Hematopoietic multipotent progenitor cell treated with erythropoietin and hydrocortisone succinate and interleukin-3 and kit ligand, for 4 days (in vitro differentiated cells): ENCODE data around the gene PROSER2.

Experiments
- DNase-seq: peaks from one replicate; pipeline ENCODE4 v3.0.0-alpha.2; 2015

Gene PROSER2

GRCh38 chr10:11823122-11823988, at the start of gene PROSER2:
Gene PROSER2 (plus strand): TSS chr10:11823356. CDS start chr10:11852078, 28,722 bp downstream.
- DNase-seq = peak; percentile 90

DNA sequence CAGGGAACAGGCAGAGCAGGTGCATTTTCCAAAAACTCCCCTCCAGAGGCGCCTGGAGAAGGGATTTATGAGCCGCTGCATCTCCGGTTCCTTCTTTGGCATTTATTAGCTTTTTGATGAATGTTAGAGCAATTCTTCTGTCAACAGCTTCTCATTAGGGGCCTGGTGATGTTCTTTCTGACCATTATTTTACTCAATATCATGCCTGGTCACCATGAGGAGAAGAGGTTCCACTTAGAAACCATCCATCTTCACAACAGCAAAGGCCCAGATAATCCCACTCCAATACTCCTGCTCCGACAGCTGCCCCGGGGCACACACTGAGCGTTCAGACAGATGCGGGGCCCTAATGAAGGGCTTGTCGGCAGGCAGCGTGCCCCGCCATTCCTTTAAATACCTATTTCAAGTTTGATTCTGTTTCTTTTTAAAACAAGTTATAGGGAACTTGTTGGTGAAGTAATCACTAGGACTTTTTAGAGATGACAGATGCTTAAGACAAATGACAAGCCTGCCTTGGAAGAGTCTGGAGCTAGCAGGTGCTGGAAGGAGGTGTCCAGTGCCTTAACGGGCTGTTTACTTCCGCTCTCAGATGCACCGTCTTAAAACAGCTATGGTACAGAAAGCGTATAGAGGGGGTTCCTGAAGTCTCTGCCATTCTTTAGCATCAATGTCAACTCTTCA, 49.3 kb upstream of the PROSER2 start:
- no peak for DNase-seq

- no peak for DNase-seq
Observed at GRCh38 chr10:11775412-11775811, 47.7 kb upstream of the PROSER2 start.

DNA sequence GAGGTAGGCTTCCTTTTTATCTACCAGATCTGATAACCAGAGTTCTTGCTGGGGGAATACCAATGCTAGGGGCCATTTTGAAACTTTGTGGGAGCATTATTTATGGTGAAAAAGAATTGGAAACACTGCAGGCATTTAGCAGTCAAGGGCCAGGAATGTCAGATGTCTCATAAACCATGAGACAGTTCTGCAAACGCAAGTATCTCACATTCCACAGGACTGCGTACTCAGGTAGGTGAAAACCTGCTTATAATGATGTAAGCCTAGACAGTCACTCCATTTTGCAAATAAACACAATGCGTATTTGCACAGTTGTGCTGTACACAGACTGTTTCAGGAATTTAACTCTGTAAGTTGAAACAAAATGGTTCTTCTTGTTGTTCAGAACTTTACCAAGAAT, 47.1 kb upstream of the PROSER2 start:
- DNase-seq = no peak

DNA sequence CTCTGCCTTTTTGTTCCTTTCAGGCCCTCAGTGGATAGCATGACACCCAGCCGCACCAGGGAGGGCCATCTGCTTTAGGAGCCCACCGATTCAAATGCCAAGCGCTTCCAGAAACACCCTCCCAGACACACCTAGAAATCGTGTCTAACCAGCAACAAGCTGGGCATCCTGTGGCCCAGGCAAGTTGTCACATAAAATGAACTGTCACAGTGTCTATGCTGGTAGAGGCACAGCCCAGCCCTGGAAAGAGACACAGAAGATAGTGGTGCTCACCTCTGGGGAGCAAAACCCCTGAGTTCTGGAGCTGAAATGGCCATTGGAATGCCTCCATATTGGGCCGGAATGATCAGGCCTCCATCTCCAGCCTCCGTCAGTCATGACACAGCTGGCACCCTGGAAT, 42.0 kb upstream of the PROSER2 start:
- no peak for DNase-seq

- peak; percentile 89 for DNase-seq
Observed at GRCh38 chr10:11782793-11783557, 40.2 kb upstream of the PROSER2 start.

DNA sequence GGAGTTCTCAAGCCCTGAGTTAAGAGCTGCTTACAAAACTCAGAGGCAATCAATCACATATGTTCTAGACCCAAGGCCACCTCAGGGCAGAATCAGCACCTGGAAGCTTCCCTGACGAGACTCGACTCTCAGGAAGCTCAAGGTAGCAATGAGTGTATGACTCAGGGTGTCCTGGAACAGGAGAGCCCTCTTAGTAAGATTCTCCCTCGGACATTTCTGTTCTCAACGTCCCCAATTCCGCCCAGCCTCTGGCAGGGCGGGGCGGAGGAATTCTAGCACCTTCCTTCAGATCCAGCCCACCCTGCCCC, 39.6 kb upstream of the PROSER2 start:
- no peak for DNase-seq

GRCh38 chr10:11787374-11787773, 35.8 kb upstream of the PROSER2 start:
- DNase-seq = no peak

GRCh38 chr10:11787846-11788245, 35.3 kb upstream of the PROSER2 start:
- no peak for DNase-seq

DNA sequence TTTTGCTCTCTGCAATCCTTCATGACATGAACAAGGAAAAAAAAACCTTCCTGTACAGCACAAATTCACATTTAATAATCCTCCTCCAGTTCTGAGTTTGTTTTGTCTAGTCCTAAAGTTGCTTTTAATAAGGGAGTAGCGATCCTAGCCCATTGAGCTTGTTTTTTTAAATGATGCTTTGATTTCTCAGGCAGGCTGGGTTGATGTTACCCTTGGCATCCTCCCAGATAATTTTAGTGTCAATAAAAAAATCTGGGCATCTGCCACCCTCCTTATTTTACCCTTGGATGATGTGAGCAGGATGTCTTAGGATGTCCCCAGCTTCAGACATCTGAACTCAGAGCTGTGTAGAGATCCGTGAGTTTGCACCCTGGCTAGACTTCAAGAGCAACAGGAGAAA, 33.9 kb upstream of the PROSER2 start:
- DNase-seq = no peak

- DNase-seq = no peak
Observed at GRCh38 chr10:11789956-11790355, 33.2 kb upstream of the PROSER2 start.

- DNase-seq = no peak
Observed at GRCh38 chr10:11793762-11794479, 29.2 kb upstream of the PROSER2 start.

DNA sequence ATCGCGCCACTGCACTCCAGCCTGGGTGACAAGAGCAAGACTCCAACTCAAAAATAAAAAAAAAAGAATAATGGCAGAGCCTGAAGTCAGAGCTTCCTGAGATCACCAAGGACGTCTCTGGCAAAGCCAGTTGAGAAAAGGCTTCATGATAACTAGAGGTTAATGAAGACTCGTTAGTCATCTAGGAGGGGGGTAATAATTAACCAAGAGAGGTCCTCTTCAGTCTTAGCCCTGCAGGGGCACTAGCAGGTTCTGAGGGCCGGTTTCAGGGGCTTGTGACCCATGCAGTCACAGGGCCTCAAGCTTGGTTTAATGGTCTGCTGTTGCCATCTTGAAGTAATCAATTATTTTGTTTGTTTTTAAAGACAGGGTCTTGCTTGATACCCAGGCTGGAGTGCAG, 28.6 kb upstream of the PROSER2 start:
- DNase-seq = no peak

DNA sequence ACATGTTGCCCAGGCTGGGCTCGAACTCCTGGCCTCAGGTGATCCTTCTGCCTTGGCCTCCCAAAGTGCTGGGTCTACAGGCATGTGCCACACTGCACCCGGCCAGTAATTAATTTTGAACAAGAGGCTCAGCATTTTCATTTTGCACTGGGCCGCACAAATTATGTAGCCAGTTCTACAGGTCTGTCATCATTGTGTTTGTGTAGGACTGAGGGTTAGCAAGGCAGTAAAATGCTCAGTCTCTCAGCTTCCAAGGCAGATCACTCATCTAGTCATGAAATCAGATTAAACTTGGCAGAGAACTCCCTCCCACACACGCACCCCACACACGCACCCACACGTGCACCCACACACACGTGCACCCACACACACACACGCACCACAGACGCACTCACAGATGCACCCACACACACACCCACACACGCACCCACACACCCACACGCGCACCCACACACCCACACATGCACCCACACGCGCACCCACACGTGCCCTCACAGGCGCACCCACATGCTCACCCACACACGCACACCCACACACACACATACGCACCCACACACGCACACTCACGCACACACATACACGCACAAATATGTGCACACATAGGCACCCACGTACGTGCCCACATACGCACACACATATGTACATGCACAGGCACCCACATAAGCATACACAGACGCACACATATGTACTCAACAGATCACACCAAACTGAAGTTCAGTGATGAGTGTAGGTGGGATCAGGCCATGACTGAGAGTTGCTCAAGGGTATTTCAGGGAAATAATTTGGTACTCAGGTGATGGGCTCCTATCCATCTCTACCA, 27.8 kb upstream of the PROSER2 start:
- DNase-seq = no peak

- DNase-seq = peak; percentile 35
Observed at GRCh38 chr10:11796474-11796873, 26.7 kb upstream of the PROSER2 start.

GRCh38 chr10:11797281-11797680, 25.9 kb upstream of the PROSER2 start:
- no peak for DNase-seq

DNA sequence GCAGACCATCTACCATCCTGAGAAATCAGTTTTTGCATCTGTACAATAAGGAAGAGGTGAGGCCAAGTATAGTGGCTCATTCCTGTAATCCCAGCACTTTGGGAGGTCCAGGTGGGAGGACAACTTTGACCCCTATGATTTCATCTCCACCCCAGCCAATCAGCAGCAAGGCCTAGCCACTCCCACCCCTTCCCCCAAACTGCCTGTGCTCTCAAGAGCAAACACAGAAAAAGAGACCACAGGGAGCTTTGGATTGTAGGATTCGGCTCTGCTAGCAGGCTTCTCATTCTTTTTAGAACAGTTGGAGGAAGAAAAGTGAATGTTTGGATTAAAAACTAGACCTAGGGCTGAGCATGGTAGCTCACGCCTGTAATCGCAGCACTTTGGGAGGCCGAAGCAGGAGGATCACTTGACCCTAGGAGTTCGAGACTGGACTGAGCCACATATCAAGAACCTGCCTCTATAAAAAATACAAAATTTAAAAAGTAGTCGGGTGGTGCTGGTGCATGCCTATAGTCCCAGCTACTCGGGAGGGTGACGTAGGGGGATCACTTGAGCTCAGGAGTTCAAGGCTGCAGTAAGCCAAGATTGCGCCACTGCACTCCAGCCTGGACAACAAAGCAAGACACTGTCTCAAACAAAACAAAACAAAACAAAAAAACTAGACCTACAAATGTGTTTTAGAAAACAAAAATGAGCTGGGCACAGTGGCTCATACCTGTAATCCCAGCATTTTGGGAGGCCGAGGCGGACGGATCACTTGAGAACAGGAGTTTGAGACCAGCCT, 25.1 kb upstream of the PROSER2 start:
- DNase-seq = no peak

- peak; percentile 86 for DNase-seq
Observed at GRCh38 chr10:11798845-11799735, 24.1 kb upstream of the PROSER2 start.

- DNase-seq = no peak
Observed at GRCh38 chr10:11799736-11800080, 23.4 kb upstream of the PROSER2 start.

DNA sequence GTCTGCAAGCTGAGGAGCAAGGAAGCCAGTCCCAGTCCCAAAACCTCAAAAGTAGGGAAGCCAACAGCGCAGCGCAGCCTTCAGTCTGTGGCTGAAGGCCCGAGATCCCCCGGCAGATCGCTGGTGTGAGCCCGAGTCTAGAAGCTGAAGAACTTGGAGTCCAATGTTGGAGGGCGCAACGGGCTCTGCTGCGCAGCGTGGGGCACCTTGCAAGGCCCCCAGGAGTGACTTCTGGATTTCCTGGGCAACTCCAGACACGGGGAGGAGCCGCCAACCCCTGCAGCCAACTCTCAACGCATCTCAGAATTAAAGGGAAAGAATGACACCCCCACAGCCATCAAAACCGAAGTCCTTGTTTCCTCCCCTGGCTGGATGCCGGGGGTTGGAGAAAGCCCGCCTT, 18.8 kb upstream of the PROSER2 start:
- DNase-seq = no peak
